ENCODE data around the gene SPEF2.

- TF ChIP-seq POLR2A (IDR thresholded peaks at IDR 0.05), result no peak
- no peak for TF ChIP-seq CTCF (IDR thresholded peaks at IDR 0.05)
These were observed 241.5 kb downstream of the SPEF2 start for GRCh38 chr5:35859101-35859661.
